Ovary (tissue), 9 donors: ENCODE measurements around the gene SNX7. TPM values are rescaled to one million over a fixed set of nuclear protein-coding genes. Genes with fewer than 3 reads are reported as not detected.

ENCODE experiments used
- DNase-seq, 5 donors: peaks; one replicate each; pipeline ENCODE4 v3.0.0-alpha.2; 2019 to 2020
- H3K27ac ChIP-seq, 2 donors: fragments of 200-600 bp; one replicate each; pipeline versions ENCODE4 v1.5.1 to v1.8.0; 2019 to 2022
- H3K27me3 ChIP-seq: fragments of 200-600 bp; one replicate; pipeline ENCODE4 v1.8.0; 2022
- H3K36me3 ChIP-seq: fragments of 200-600 bp; sonication (generic); one replicate; pipeline ENCODE4 v1.5.1; 2019
- H3K4me1 ChIP-seq: one replicate; pipeline ENCODE4 v1.8.1; 2013; ENCODE audit warnings: mild to moderate bottlenecking, moderate library complexity; ENCODE audit not compliant: insufficient read depth
- H3K4me3 ChIP-seq: fragments of 200-600 bp; sonication (generic); one replicate; pipeline ENCODE4 v1.5.1; 2017
- H3K9me3 ChIP-seq, 2 donors: fragments of 200-600 bp in 1 of 2; sonication (generic) in 1 of 2; one replicate each; pipeline versions ENCODE4 v1.5.1 to v1.8.1; 2013 to 2019; ENCODE audit warnings: mild to moderate bottlenecking in 1 of 2, moderate library complexity in 1 of 2
- CTCF ChIP-seq, 3 donors: fragments of 450-650 bp in 2 of 3; fragments of 200-600 bp in 1 of 3; IDR thresholded peaks; one replicate each; pipeline versions ENCODE4 v1.5.1 to v1.8.0; 2016 to 2022; ENCODE audit warnings: antibody characterized with exemption in 3 of 3, mild to moderate bottlenecking in 1 of 3
- EP300 ChIP-seq: sonication (generic); formaldehyde crosslinking; IDR thresholded peaks from one replicate; pipeline ENCODE4 v1.6.1; 2017; ENCODE audit warnings: antibody characterized with exemption
- POLR2A ChIP-seq: fragments of 450-650 bp; IDR thresholded peaks from one replicate; pipeline ENCODE4 v1.6.1; 2017; ENCODE audit warnings: antibody characterized with exemption, mild to moderate bottlenecking, moderate library complexity
- WGBS, 3 donors: extraction: QIAGEN DNeasy Blood & Tissue Kit in 1 of 3; methylation state at CpG; one replicate each; pipeline versions ENCODE4 v1.1.5 to v1.1.7; 2013 to 2017; 5-methylcytosine and 5-hydroxymethylcytosine counted together
- intact Hi-C, 4 donors: fragments of 100-400 bp; cut with DNase I; formaldehyde crosslinking; loops; one replicate each; pipeline versions ENCODE4 v1.11.0 to v1.15.1; 2022 to 2023
- polyA plus RNA-seq, 2 donors: library from polyadenylated mRNA; stranded (reverse); fragments of 200-250 nt in 1 of 2; fragments of 350-450 nt in 1 of 2; fragmentation: Illumina TruSeq in 1 of 2; extraction: RNeasy Lipid Tissue Mini Kit (QIAGEN cat#74804) in 1 of 2; gene quantifications; one replicate each; pipeline ENCODE4 v1.2.3, GENCODE V29; 2013 to 2014
- total RNA-seq, 7 donors: library from RNA; depleted of rRNA in 2 of 7; stranded (reverse); fragments of >200 nt in 2 of 7; fragmentation: NEBNext Ultra II Directional in 3 of 7; extraction: Animal tissue kit (Norgen Biotek cat#: 25700) in 3 of 7; gene quantifications; one replicate each; pipeline versions ENCODE4 v1.1.0 to v1.2.4, GENCODE V29; 2016 to 2023
- donor health status: DM: no; HTN: no; CAD: no; lungs with moderate emphysema.
- donor health status: DM: no; HTN: no; CAD: no.
- donor health status: Bipolar disorder and iron deficiency.
- donor health status: DM: yes; HTN: yes; CAD: no.
- donor health status: DM: no; HTN: no; CAD: no.
- donor health status: DM: yes; HTN: yes; CAD: no.

SNX7 gene
- total and polyA plus RNA-seq, 9 donors, result 5.4 to 33.0 (median 11.7) TPM

GRCh38 chr1:98766255-98766654 is 104.7 kb downstream of the SNX7 start:
- H3K4me3 ChIP-seq, result no peak overlapping the region
- no peaks in the 10 kb centered on the region for H3K36me3 ChIP-seq
- TF ChIP-seq POLR2A (no peak), CTCF (IDR thresholded peaks at IDR 0.05) (no peak), EP300 (no peak)
- no peak for DNase-seq
- no peaks in the 10 kb centered on the region for H3K9me3 ChIP-seq
- intact Hi-C loops, result no loop called here
- no peaks in the 10 kb centered on the region for H3K27me3 ChIP-seq
- WGBS, 3 donors, result 94 to 96% (median 95%) methylated on average over 4 of the region's 4 CpGs
- H3K4me1 ChIP-seq, result no peaks in the 10 kb centered on the region
- H3K27ac ChIP-seq, result no peak overlapping the region

GRCh38 chr1:98769162-98769561 is 107.6 kb downstream of the SNX7 start:
- DNase-seq, result no peak
- no peak for TF ChIP-seq EP300
- no peak for TF ChIP-seq POLR2A
- no peak for TF ChIP-seq CTCF (IDR thresholded peaks at IDR 0.05)
- Histone ChIP-seq H3K27ac (no peak overlapping the region), H3K36me3 (no peaks in the 10 kb centered on the region), H3K27me3 (no peaks in the 10 kb centered on the region), H3K9me3 (no peaks in the 10 kb centered on the region), H3K4me1 (no peaks in the 10 kb centered on the region), H3K4me3 (no peak overlapping the region)
- 40 to 68% (median 42%) methylated on average over 3 of the region's 3 CpGs for WGBS, 3 donors
- intact Hi-C loops, result no loop called here

- no peaks in the 10 kb centered on the region for H3K4me1 ChIP-seq
- 82 to 89% (median 84%) methylated on average over 2 of the region's 2 CpGs for WGBS, 3 donors
These were observed 120.4 kb downstream of the SNX7 start for GRCh38 chr1:98781906-98782305.

GRCh38 chr1:98783821-98784220 is 122.3 kb downstream of the SNX7 start:
- Histone ChIP-seq H3K4me1 (no peaks in the 10 kb centered on the region), H3K27me3 (no peaks in the 10 kb centered on the region), H3K9me3 (no peaks in the 10 kb centered on the region), H3K4me3 (no peak overlapping the region), H3K27ac (no peak overlapping the region), H3K36me3 (no peaks in the 10 kb centered on the region)
- TF ChIP-seq CTCF (IDR thresholded peaks at IDR 0.05), result no peak
- TF ChIP-seq POLR2A, result no peak
- TF ChIP-seq EP300, result no peak
- 87 to 96% (median 89%) methylated on average over 4 to 6 of the region's 6 CpGs for WGBS, 3 donors
- DNase-seq, result no peak
- intact Hi-C loops, result no loop called here

More at GRCh38 chr1:98781906-98782305, 120.4 kb downstream of the SNX7 start:
- no peak for DNase-seq
- H3K9me3 ChIP-seq, result no peaks in the 10 kb centered on the region
- no peak overlapping the region for H3K4me3 ChIP-seq
- no peak overlapping the region for H3K27ac ChIP-seq
- no peak for TF ChIP-seq CTCF (IDR thresholded peaks at IDR 0.05)
- no peak for TF ChIP-seq EP300
- no peak for TF ChIP-seq POLR2A
- no peaks in the 10 kb centered on the region for H3K36me3 ChIP-seq
- intact Hi-C loops, result no loop called here
- H3K27me3 ChIP-seq, result no peaks in the 10 kb centered on the region
